Measurements from ENCODE around the gene SPINK5.
"Not testable (repeated sequence)": the region's sequence is repeated elsewhere in the genome, so short reads cannot be mapped to it uniquely, and the experiment has no call there.

The SPINK5 gene

GRCh38 chr5:148063861-148064260 lies at the start of gene SPINK5:
SPINK5 (plus strand) TSS chr5:148063980; CDS start chr5:148064045, 65 bp downstream.
- DNase-seq (ENCODE audit: low read depth in 2 of 2), result no peak

DNA sequence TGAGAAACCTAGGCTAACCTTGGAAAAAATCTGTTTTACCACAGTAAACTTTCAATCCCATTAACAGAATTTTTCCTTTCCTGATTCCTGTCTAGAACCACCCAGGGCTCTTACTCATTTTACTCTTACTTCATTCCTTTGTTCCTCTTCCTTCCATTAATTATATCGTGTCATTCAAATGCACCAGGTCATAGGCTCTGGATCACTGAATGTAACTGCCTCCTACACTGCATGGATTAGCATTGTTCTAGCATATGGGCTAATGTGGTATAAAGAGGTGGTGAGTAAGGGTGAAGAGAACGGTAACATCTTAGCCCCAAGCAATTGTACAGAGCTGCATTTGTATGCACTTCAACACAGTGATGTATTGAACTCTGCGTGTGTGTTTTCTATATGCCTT lies 49.5 kb upstream of the SPINK5 start:
- no peak for DNase-seq (ENCODE audit: low read depth in 2 of 2)

DNA sequence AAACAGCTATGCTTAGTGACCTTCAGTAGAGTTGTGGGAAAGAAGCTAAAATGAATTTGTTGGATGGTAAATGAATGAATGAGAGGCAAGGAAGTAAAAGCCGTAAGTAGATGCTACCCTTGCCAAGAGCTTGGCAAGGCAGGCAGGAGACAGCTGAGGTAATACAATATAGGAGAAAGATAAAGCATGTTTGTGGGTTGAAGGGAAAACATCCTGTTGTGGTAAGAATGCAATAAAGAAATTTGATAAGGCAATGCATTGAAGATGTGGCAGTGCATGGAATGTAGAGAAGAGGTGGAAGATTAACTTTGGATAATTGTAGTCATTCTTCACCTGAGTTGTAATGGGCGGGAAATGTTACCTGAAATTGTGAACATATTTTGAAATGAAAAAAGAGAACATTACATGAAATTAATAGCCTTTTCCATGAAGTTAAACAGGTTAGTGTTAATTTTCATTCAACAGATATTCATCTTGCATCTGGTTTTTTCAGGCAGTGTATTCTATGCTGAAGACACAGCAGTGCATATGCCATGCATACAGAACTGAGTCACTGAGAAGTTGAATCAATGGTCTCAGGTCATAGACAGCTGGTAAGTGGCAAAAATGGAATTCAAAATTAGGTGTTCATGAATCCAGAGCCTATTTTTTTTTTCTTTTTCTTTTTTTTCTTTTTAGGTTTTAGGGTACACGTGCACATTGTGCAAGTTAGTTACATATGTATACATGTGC lies 43.4 kb upstream of the SPINK5 start:
- no peak for DNase-seq (ENCODE audit: low read depth in 2 of 2)

DNA sequence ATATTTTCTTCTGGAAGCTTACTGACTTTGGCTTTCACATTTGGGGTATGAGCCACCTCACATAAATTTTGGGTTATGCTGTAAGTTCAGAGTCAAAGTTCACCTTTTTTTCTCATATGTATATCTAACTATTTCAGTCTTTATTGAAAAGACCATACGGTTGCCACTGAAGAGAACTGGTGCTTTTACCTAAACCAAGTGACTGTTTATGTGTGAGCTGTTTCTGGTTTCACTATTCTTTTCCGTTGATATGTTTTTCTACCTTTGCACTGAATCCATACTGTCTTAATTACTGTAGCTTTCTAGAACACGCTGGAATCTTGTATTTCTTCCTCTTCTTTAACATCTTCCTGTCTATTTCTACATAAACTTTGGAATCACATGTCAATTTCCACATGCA lies 36.3 kb upstream of the SPINK5 start:
- no peak for DNase-seq (ENCODE audit: low read depth in 2 of 2)

GRCh38 chr5:148029131-148029530 lies 34.6 kb upstream of the SPINK5 start:
- DNase-seq (ENCODE audit: low read depth in 2 of 2), result no peak

- no peak for DNase-seq (ENCODE audit: low read depth in 2 of 2)
Observed at GRCh38 chr5:148033134-148033533, 30.6 kb upstream of the SPINK5 start.

DNA sequence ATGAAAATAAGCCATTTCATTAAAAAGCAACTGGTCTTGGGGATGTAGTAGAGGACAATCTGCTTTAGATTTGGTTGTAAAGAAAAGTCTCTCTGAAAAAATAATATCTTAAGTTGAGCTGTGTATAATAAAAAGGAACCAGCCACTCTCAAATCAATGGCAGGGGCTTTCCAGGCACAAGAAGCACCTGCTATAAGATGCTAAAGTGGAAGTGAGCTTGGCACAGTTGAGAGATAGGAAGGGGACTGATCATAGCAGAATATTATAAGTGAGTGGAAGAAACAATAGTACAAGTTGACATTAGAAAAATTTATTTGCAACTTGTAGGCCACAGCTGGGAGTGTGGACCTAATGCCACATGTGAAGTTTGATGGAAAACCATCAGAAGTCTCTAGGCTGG lies 28.1 kb upstream of the SPINK5 start:
- DNase-seq (ENCODE audit: low read depth in 2 of 2), result no peak

DNA sequence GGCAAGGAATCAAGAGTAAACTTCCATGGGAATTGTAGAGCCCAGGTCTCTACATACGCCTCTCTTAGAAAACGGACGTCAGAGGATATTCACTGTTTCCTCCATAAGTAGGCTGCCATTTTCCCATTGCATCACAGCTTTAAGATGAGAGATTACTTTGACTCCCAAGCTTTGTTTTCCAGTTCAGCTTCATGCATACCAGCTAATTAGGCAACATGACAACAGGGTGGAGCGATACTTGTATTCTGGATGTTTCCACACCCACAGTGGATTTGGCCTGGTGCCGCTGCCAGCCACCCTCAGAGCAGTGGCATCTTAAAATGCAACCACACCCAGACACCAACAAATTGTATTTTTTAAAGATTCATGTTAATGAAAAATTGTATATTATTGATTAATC lies 20.9 kb upstream of the SPINK5 start:
- no peak for DNase-seq (ENCODE audit: low read depth in 2 of 2)

GRCh38 chr5:148043705-148044104 lies 20.1 kb upstream of the SPINK5 start:
- DNase-seq (ENCODE audit: low read depth in 2 of 2), result no peak

GRCh38 chr5:148055160-148055559 lies 8.6 kb upstream of the SPINK5 start:
- not testable (repeated sequence) for DNase-seq (ENCODE audit: low read depth in 2 of 2)

GRCh38 chr5:148060309-148060708 lies 3.5 kb upstream of the SPINK5 start:
- no peak for DNase-seq (ENCODE audit: low read depth in 2 of 2)

GRCh38 chr5:148060881-148061280 lies 2.9 kb upstream of the SPINK5 start:
- DNase-seq (ENCODE audit: low read depth in 2 of 2), result no peak

DNA sequence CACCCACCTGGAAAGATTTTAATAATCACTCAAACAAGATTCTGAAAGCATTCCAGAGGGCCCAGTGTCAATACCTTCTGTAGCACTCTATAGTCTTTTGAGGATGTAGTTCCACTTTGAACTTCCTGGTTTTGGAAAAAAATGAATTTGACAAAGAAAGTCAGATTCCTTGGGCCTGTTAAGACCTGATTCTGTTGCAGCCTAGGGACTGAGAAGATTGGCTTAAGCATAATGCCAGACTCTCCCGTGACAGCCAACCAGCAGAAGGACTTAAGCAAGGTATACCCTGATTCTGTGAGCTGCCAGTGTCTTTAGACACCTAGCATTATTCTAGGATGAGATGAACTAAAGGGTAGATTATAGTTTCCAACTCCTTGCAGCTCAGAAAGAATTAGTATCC lies 6.8 kb downstream of the SPINK5 start:
- DNase-seq (ENCODE audit: low read depth in 2 of 2), result no peak

DNA sequence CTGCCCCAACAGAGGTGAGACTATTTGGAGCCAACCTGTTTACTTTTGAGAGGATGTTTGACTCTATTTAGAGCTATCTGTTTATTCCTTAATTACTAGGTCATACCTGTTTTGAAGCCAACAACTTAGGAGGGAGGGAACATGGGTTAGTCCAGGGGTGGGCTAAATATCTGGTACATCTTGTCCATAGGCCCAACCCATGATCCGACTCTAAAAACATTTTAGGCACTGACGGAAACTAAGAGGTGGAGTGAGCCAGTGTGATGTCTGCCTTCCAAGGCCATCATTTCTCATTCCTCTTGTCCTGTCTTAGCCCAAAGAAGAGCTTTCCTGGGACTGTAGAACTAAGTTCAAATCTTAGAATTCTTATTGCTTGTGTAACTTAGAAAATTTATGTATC lies 8.4 kb downstream of the SPINK5 start:
- DNase-seq (ENCODE audit: low read depth in 2 of 2), result no peak

- DNase-seq (ENCODE audit: low read depth in 2 of 2), result no peak
Observed at GRCh38 chr5:148075529-148075928, 11.7 kb downstream of the SPINK5 start.

DNA sequence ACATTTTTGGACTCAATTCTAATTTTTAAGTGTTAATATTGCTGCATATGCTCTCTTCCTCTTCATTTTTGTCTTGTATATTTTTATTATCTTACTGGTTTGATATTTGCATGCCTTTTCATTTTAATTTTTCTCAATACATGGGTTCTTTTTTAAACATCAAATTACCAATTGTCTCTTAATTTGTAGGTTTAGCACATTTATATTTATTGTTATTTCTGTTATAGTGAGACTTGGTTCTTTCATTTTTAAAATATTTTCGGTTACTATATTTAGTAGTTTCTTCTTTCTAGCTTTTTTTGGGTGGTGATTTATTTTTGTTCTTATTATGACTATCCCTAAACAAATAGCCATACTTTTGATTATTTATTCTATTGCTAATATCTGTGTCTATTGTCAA lies 19.4 kb downstream of the SPINK5 start:
- no peak for DNase-seq (ENCODE audit: low read depth in 2 of 2)

DNA sequence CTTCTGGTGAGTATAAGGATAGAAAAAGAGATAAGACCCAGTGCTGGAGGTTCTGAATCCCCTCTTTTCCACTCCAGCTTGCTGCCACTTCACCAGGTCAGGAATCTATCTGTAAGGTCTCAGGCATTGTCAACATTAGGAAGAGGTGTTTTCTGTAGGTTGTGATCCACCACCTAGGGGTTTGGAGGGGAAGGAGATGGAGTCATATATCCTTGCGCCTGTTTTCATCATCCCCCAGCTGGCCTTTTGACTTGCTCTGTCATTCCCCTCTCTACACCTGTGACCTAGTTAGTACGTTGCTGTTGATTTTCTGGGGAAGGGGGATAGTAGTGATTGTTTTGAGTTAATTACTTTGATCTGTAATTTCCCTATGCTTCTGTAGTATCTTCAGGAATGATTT lies 20.5 kb downstream of the SPINK5 start:
- no peak for DNase-seq (ENCODE audit: low read depth in 2 of 2)

DNA sequence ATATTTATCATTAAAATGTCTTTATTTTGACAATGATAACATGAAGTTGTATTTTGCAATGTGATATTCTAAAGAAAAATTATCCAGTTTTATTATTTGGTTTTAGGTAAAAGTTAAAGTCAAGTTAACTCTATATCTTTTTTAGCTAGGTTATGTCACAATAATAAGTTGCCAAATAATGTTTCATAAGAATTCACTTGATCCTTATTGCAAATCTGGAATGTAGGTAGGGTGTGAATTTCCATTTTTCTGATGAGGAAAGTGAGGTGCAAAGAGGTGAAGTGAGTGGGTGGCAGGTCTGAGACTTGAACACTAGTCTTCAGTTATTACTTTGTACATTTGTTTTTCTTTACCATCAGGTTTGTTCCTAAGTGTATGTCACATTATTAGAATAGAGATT lies 21.5 kb downstream of the SPINK5 start:
- no peak for DNase-seq (ENCODE audit: low read depth in 2 of 2)

DNA sequence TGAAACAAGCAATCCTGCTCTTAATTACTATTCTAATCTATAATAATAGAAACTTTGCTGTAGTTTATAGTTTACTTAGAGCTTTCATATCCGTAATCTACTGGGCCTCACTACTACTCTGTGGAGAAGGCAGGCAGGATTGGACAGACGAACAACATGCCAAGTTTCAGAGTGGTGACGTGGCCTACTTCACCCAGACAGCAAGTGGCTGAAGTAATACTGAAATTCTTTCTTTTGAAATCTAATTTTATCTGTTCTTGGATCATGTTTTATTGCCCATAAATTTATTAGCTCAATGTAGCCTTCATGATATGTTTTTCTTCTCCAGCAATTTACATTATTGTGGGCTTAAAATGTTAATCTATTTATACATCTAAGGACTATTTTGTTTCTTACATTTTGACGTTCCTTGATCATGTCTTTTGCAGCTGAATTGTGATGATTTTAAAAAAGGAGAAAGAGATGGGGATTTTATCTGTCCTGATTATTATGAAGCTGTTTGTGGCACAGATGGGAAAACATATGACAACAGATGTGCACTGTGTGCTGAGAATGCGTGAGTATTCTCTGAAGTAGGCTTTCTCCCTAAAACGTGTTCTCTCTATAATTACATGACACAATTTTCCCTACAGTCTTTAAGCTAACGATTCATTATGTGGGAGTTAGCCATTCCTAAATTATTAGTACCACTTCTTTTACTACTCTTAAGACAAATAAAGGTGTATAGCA lies 22.4 kb downstream of the SPINK5 start:
- no peak for DNase-seq (ENCODE audit: low read depth in 2 of 2)

DNA sequence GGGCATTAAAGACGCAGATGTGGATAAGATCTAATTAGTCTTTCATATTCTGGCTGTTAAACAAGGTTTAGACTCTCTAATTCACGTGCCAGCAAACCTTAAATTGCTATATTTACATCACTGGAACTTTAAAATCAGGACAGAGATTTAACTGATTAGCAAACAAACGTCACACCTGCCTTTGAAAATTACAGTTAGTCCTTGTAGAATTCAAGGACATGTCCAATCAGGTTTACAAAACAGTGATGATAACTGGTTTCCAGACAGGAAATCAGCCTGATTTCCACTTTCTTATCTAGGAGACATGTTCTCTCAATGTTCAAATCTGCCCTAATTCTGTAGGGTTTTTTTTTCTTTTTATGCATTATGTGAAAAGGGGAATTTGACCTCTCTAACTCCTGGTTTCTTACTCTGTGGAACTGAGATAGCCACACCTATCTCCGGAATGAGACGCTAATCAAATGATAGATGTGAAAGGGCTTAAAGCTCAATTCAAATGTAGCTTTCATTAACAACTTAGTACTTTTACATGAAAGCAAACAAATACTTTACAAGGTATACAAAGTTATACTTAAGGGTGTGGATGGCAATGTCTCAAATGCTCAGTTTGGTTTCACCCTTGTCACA lies 26.5 kb downstream of the SPINK5 start:
- DNase-seq (ENCODE audit: low read depth in 2 of 2), result no peak

- no peak for DNase-seq (ENCODE audit: low read depth in 2 of 2)
Observed at GRCh38 chr5:148090773-148091250, 27.0 kb downstream of the SPINK5 start.

DNA sequence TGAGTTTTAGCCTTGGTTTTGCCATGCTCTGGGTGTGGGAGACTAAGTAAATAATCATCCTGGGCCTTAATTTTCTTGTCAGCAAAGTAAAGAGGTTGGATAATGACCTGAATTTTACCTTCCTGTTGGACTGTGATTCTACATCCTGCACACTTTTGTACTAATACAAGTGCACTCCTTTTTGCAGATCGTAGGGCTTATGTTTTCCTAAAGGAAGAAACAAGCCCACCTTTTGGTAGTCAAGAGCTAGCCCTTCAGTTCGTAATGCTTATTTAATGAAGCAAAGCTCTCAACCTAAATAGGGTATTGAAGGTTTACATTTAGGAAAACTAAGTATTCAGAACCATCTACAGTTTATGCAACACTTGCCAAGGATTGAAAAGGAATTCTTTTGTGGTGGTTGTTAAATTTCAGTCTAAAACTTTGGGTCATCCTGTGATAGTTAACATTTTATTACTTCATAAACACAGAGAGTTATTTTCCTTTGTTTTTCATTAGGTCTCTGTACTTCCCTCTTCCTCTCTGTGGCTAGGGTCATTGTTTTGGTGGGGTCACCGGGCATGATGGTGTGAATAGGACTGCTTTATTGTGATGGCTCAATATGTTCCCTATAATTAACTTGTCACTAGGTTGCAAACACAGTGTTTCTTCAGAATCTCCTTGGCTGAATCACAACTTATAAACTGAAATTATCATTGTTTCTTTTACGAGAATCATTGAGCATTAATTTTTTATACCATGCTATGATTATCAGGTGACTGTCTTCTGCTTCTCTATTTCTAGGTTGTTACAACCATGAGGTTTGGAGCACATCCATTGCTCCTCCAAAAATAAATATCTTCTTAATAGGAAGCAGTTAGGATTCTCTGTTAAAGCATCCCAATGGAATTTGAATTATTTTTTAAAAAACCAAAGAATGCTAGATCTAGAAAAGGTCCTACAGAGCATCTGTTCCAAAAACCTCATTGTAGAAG lies 28.5 kb downstream of the SPINK5 start:
- DNase-seq (ENCODE audit: low read depth in 2 of 2), result no peak
